ENCODE results near the gene STK35.
"Not testable (repeated sequence)": the region's sequence is repeated elsewhere in the genome, so short reads cannot be mapped to it uniquely, and the experiment has no call there.

GRCh38 chr20:2171840-2172239 is 70.2 kb downstream of the STK35 start:
- TF ChIP-seq POLR2A, CTCF, EP300 (IDR thresholded peaks at IDR 0.05): not testable (repeated sequence)

All from ovary (tissue), 3 donors.